HG03520 (cell line): ENCODE results near the gene ZNF367.
"Not testable (repeated sequence)": the region's sequence is repeated elsewhere in the genome, so short reads cannot be mapped to it uniquely, and the experiment has no call there.

Source experiments
- ATAC-seq: cut with Tn5 transposase; IDR thresholded peaks from one replicate; pipeline ENCODE4 v1.9.1; 2021; ENCODE audit warnings: mild to moderate bottlenecking, moderate library complexity; ENCODE audit not compliant: unreplicated experiment

Gene ZNF367

DNA sequence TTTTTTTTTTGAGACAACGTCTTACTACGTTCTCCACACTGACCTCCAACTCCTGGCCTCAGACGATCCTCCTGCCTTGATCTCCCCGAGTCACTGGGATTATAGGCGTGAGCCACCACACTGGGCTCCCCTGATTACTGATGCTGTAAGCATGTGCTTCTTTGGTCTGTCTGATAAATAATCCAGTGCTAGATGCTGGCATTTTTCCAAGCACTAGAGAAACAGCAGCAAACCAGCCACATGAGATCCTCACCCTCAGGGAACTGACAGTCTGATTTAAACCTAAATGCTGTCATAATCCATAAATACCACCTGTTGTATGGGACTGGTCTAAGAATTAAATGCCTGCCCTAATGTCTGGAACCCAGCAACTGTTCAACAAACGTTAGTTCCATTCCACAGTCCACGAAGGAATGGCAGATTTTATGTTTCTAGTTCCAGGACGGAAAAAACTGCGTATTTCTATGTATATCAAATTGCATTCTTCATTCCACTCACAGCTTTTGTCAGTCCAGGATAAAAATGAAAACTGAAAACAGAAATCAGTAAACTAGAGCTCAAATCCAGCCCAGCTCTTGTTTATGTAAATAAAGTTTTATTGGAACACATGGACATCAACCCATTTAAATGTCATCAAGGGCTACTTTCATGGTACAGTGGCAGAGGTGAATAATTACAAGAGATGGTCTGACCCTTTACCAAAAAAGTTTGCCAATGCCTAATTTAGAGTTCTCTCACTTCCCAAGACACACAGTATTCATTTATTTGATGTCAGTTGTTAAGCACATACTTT is 54.8 kb downstream of the ZNF367 start:
- ATAC-seq = no peak

DNA sequence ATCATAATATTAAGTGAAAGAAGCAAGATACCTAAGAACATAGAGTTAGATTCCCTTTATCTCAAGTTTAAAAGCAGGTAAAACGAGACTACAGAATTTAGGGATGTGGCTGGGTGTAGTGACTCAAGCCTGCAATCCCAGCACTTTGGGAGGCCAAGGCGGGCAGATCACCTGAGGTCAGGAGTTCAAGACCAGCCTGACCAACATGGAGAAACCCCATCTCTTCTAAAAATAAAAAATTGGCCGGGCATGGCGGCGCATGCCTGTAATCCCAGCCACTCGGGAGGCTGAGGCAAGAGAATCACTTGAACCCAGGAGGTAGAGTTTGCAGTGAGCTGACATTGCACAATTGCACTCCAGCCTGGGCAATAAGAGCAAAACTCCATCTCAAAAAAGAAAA is 56.1 kb downstream of the ZNF367 start:
- not testable (repeated sequence) for ATAC-seq

DNA sequence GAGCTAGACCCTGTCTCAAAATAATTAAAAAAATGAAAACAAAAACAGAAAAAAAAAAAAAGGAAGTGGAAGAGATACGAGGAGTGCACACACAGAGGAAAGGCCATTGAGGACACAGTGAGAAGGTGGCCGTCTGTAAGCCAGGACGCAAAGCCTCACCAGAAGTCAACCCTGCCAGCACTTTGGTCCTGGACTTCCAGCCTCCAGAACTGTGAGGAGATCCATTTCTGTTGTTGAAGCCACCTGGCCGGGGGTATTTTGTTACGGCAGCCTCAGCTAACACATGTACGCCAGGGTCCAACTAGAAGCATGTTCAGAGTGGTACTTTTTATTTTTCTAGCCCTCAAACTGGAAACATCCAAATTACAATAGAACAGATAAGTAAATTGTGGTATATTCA is 56.5 kb downstream of the ZNF367 start:
- ATAC-seq = no peak

DNA sequence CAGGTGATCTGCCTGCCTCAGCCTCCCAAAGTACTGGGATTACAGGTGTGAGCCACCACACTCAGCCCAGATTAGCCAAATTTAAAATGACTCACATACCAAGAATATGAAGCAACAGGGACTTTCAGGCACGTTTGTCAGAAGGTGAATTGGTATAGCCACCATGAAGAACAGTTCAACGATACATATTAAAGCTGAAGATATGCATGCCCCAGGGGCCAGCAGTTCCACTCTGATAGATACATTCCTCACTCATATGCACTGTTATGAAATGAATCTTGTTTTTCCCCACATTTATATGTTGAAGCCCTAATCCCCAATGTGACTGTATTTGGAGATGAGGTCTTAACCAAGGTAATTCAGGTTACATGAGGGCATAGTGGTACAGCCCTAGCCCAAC is 57.2 kb downstream of the ZNF367 start:
- ATAC-seq = no peak

DNA sequence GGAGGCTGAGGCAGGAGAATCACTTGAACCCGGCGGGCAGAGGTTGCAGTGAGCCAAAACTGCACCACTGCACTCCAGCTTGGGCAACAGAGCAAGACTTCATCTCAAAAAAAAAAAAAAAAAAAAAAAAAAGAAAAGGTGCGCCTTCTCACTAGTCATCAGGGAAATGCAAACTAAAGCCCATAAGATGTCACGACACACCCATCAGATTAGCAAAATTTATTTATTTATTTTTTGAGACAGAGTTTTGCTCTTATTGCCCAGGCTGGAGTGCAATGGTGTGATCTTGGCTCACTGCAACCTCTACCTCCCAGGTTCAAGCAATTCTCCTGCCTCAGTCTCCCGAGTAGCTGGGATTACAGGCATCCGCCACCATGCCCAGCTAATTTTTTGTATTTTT is 57.6 kb downstream of the ZNF367 start:
- ATAC-seq = not testable (repeated sequence)

- ATAC-seq = no peak
These were observed 67.3 kb downstream of the ZNF367 start for GRCh38 chr9:96350866-96351265.

- no peak for ATAC-seq
These were observed 69.9 kb downstream of the ZNF367 start for GRCh38 chr9:96348261-96348660.

DNA sequence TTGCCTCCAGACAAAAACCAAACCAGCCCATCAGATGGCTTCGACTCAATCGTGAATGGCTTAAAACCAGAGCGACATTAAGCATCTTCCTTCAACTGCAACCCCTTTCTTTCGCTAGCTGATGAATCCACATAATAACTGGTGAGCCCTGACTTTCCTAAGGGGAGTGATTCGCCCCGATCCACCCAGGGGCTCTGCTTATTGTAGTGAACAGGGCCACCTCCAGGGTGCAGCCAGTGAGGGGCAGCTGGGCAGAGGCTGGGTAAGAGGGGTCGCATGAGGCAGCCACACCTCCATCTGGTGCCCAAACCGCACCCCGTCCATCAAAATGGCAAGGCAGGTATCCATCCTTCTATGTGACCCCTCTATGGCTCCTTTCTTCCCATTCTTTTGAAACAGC is 72.6 kb downstream of the ZNF367 start:
- no peak for ATAC-seq

- no peak for ATAC-seq
These were observed 73.6 kb downstream of the ZNF367 start for GRCh38 chr9:96344458-96345180.

- ATAC-seq = no peak
These were observed 74.4 kb downstream of the ZNF367 start for GRCh38 chr9:96343515-96344360.

DNA sequence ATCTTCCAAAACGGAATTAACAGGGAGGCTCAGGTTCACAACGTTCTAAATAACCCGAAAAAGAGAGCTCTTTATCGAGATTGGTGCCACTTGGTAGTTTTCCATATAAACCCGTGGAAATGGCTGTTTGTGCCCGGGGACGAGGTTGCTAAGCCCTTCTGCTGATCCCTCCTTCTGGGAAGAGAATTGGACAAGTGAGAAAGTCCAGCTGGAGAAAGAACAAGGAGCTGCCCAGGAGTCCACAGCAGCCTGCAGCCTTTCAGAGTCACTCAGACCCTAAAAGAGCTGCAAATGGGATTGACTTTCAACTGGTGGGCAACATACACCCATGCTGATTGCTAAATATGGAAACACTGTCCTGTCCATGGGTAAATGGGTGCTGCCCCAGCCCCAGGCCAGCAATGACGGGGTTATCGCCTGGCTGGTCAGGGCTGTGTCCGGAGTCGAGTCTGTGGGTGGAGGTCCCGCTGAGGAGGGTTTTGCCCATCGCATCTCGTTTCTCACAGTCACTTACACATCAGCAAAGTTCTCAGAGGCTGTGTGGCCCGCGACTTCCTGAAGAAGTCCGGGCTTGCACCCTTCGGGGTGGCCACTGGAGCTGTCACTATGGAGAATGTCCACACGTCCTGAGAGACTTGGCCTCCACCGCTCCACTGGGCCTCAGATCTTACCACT is 75.5 kb downstream of the ZNF367 start:
- no peak for ATAC-seq

- ATAC-seq = no peak
These were observed 77.5 kb downstream of the ZNF367 start for GRCh38 chr9:96340707-96341106.

DNA sequence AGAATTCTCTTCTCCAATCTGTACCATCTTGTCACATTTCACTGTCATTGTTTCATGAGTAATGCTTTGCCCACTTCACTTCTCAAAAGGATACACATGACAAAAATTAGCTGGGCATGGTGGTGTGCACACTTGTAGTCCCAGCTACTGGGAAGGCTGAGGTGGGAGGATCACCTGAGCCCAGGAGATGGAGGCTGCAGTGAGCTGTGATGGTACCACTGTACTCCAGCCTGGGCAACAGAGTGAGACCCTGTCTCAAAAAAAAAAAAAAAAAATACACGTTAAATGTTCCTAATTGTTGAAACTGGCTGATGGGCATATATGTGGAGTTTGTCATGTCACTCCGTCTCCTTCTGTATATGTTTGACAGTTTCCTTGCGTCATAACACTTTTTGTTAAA is 79.9 kb downstream of the ZNF367 start:
- ATAC-seq = no peak
